ENCODE data around the gene RBSN.

The RBSN gene

GRCh38 chr3:15094187-15094875, 4.6 kb downstream of the RBSN start:
- Histone ChIP-seq H3K36me3 (ENCODE audit: control insufficient read depth, insufficient read depth, low read length) (peaks cover 4% of the 10 kb centered on the region), H3K9me3 (ENCODE audit: control insufficient read depth, low read length) (no peaks in the 10 kb centered on the region), H3K4me3 (ENCODE audit: low read length) (no peak overlapping the region), H3K27me3 (ENCODE audit: control insufficient read depth, insufficient read depth, low read length) (no peaks in the 10 kb centered on the region), H3K9ac (ENCODE audit: low read length) (no peak overlapping the region), H3K4me1 (ENCODE audit: control insufficient read depth, insufficient read depth, low read length) (peaks cover 8% of the 10 kb centered on the region)

DNA sequence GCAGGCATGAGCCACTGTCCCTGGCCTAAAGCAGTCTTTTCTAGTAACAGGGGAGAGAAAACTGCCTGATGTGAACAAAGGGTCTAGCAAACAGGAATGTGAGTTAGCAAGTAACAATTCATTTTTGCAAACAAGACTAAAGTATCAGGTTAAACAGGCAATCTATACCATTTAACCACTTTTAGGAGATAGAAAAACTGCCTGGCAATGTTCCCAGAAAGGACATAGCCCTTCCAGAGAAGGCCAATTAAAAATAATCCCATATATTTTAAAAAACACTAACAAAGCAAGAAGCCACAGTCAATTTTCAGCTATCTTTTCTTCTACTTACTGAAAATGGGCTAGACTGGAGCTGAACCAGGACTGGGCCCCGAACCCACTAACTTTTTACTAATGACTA, 6.3 kb downstream of the RBSN start:
- no peaks in the 10 kb centered on the region for H3K9me3 ChIP-seq (ENCODE audit: control insufficient read depth, low read length)
- no peak overlapping the region for H3K9ac ChIP-seq (ENCODE audit: low read length)
- no peak overlapping the region for H3K4me3 ChIP-seq (ENCODE audit: low read length)
- no peaks in the 10 kb centered on the region for H3K27me3 ChIP-seq (ENCODE audit: control insufficient read depth, insufficient read depth, low read length)
- peaks cover 4% of the 10 kb centered on the region for H3K36me3 ChIP-seq (ENCODE audit: control insufficient read depth, insufficient read depth, low read length)
- peaks cover 3% of the 10 kb centered on the region for H3K4me1 ChIP-seq (ENCODE audit: control insufficient read depth, insufficient read depth, low read length)

DNA sequence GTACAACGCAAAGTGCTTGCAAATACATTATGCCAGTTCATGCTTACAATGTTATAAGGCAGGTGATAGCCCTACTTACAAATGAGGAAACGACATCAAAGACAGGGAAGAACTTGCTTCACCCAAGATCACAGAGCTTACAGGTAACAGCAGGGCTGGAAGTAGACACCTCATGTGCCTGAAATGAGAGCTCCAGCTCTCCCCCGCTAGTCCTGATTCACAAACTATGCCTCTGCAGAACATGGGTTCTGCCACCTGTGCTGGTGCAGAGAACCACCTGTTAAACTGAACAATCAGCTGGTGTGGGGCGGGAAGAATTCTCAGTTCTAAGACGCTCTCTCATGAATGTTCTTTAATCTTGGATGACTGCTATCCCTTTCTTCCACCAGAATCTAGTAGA, 7.4 kb downstream of the RBSN start:
- Histone ChIP-seq H3K27me3 (ENCODE audit: control insufficient read depth, insufficient read depth, low read length) (no peaks in the 10 kb centered on the region), H3K4me3 (ENCODE audit: low read length) (no peak overlapping the region), H3K9me3 (ENCODE audit: control insufficient read depth, low read length) (no peaks in the 10 kb centered on the region), H3K9ac (ENCODE audit: low read length) (no peak overlapping the region), H3K36me3 (ENCODE audit: control insufficient read depth, insufficient read depth, low read length) (peaks cover 4% of the 10 kb centered on the region), H3K4me1 (ENCODE audit: control insufficient read depth, insufficient read depth, low read length) (no peaks in the 10 kb centered on the region)

- H3K9ac ChIP-seq (ENCODE audit: low read length): no peak overlapping the region
- no peak overlapping the region for H3K4me3 ChIP-seq (ENCODE audit: low read length)
- H3K27me3 ChIP-seq (ENCODE audit: control insufficient read depth, insufficient read depth, low read length): no peaks in the 10 kb centered on the region
- no peaks in the 10 kb centered on the region for H3K4me1 ChIP-seq (ENCODE audit: control insufficient read depth, insufficient read depth, low read length)
- H3K9me3 ChIP-seq (ENCODE audit: control insufficient read depth, low read length): no peaks in the 10 kb centered on the region
- peaks cover 8% of the 10 kb centered on the region for H3K36me3 ChIP-seq (ENCODE audit: control insufficient read depth, insufficient read depth, low read length)
Measured at GRCh38 chr3:15089201-15089600, 9.7 kb downstream of the RBSN start.

- H3K4me3 ChIP-seq (ENCODE audit: low read length): no peak overlapping the region
- H3K36me3 ChIP-seq (ENCODE audit: control insufficient read depth, insufficient read depth, low read length): peaks cover 16% of the 10 kb centered on the region
- no peaks in the 10 kb centered on the region for H3K9me3 ChIP-seq (ENCODE audit: control insufficient read depth, low read length)
- H3K4me1 ChIP-seq (ENCODE audit: control insufficient read depth, insufficient read depth, low read length): no peaks in the 10 kb centered on the region
- no peaks in the 10 kb centered on the region for H3K27me3 ChIP-seq (ENCODE audit: control insufficient read depth, insufficient read depth, low read length)
- H3K9ac ChIP-seq (ENCODE audit: low read length): no peak overlapping the region
Measured at GRCh38 chr3:15086699-15087098, 12.2 kb downstream of the RBSN start.

GRCh38 chr3:15086263-15086662, 12.7 kb downstream of the RBSN start:
- Histone ChIP-seq H3K36me3 (ENCODE audit: control insufficient read depth, insufficient read depth, low read length) (peaks cover 16% of the 10 kb centered on the region), H3K9me3 (ENCODE audit: control insufficient read depth, low read length) (no peaks in the 10 kb centered on the region), H3K4me3 (ENCODE audit: low read length) (no peak overlapping the region), H3K9ac (ENCODE audit: low read length) (no peak overlapping the region), H3K4me1 (ENCODE audit: control insufficient read depth, insufficient read depth, low read length) (no peaks in the 10 kb centered on the region), H3K27me3 (ENCODE audit: control insufficient read depth, insufficient read depth, low read length) (no peaks in the 10 kb centered on the region)

- Histone ChIP-seq H3K9me3 (ENCODE audit: control insufficient read depth, low read length) (no peaks in the 10 kb centered on the region), H3K36me3 (ENCODE audit: control insufficient read depth, insufficient read depth, low read length) (peaks cover 20% of the 10 kb centered on the region), H3K4me1 (ENCODE audit: control insufficient read depth, insufficient read depth, low read length) (no peaks in the 10 kb centered on the region), H3K4me3 (ENCODE audit: low read length) (no peak overlapping the region), H3K9ac (ENCODE audit: low read length) (no peak overlapping the region), H3K27me3 (ENCODE audit: control insufficient read depth, insufficient read depth, low read length) (no peaks in the 10 kb centered on the region)
Measured at GRCh38 chr3:15083252-15083651, 15.7 kb downstream of the RBSN start.

- H3K9me3 ChIP-seq (ENCODE audit: control insufficient read depth, low read length): no peaks in the 10 kb centered on the region
- no peak overlapping the region for H3K9ac ChIP-seq (ENCODE audit: low read length)
- no peak overlapping the region for H3K4me3 ChIP-seq (ENCODE audit: low read length)
- peaks cover 20% of the 10 kb centered on the region for H3K36me3 ChIP-seq (ENCODE audit: control insufficient read depth, insufficient read depth, low read length)
- no peaks in the 10 kb centered on the region for H3K4me1 ChIP-seq (ENCODE audit: control insufficient read depth, insufficient read depth, low read length)
- no peaks in the 10 kb centered on the region for H3K27me3 ChIP-seq (ENCODE audit: control insufficient read depth, insufficient read depth, low read length)
Measured at GRCh38 chr3:15081960-15082664, 16.8 kb downstream of the RBSN start.

GRCh38 chr3:15079091-15079490, 19.9 kb downstream of the RBSN start:
- H3K4me3 ChIP-seq (ENCODE audit: low read length): no peak overlapping the region
- peaks cover 14% of the 10 kb centered on the region for H3K36me3 ChIP-seq (ENCODE audit: control insufficient read depth, insufficient read depth, low read length)
- no peaks in the 10 kb centered on the region for H3K9me3 ChIP-seq (ENCODE audit: control insufficient read depth, low read length)
- no peaks in the 10 kb centered on the region for H3K4me1 ChIP-seq (ENCODE audit: control insufficient read depth, insufficient read depth, low read length)
- H3K9ac ChIP-seq (ENCODE audit: low read length): no peak overlapping the region
- no peaks in the 10 kb centered on the region for H3K27me3 ChIP-seq (ENCODE audit: control insufficient read depth, insufficient read depth, low read length)

DNA sequence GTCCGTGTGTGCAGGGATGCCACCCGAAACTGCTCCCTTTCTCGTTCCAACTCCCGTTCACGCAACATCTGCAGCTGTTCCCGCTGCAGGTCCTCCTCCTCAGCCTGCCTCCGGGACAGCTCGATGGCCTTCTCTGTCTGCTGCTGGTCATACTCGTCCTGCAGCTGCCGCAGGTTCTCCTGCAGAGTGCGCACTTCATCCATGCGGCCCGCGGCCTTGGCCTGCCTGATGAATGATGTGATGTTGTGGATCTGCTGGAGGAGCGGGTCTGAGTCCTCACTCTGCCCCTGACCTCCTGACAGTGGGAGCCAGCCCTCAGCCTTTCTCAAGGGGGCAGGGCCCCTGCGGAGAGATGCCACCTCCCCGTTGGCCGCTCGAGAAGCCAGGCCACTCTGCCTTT, 24.4 kb downstream of the RBSN start:
- Histone ChIP-seq H3K4me1 (ENCODE audit: control insufficient read depth, insufficient read depth, low read length) (no peaks in the 10 kb centered on the region), H3K27me3 (ENCODE audit: control insufficient read depth, insufficient read depth, low read length) (no peaks in the 10 kb centered on the region), H3K4me3 (ENCODE audit: low read length) (no peak overlapping the region), H3K36me3 (ENCODE audit: control insufficient read depth, insufficient read depth, low read length) (peaks cover 5% of the 10 kb centered on the region), H3K9ac (ENCODE audit: low read length) (no peak overlapping the region), H3K9me3 (ENCODE audit: control insufficient read depth, low read length) (no peaks in the 10 kb centered on the region)

DNA sequence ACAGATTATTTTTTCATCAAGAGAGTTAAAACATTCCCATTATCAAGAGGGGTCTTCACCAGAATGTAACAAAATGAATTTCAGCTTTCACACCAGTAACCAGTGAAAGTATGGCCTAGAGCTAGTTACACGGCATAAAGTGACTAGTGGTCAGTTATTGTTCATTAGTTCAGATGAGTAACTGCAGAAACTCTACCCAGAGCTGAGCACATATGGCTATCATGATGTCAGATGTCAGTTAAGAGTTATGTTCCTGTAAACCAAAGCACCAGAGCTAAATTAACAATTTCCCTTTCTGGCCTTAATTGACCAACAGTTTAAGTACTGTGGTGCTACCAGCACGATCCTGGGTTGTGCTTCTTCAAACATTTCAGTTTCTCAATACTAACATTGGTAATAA, 27.2 kb downstream of the RBSN start:
- Histone ChIP-seq H3K9ac (ENCODE audit: low read length) (no peak overlapping the region), H3K4me3 (ENCODE audit: low read length) (no peak overlapping the region), H3K4me1 (ENCODE audit: control insufficient read depth, insufficient read depth, low read length) (no peaks in the 10 kb centered on the region), H3K36me3 (ENCODE audit: control insufficient read depth, insufficient read depth, low read length) (no peaks in the 10 kb centered on the region), H3K9me3 (ENCODE audit: control insufficient read depth, low read length) (no peaks in the 10 kb centered on the region), H3K27me3 (ENCODE audit: control insufficient read depth, insufficient read depth, low read length) (no peaks in the 10 kb centered on the region)

DNA sequence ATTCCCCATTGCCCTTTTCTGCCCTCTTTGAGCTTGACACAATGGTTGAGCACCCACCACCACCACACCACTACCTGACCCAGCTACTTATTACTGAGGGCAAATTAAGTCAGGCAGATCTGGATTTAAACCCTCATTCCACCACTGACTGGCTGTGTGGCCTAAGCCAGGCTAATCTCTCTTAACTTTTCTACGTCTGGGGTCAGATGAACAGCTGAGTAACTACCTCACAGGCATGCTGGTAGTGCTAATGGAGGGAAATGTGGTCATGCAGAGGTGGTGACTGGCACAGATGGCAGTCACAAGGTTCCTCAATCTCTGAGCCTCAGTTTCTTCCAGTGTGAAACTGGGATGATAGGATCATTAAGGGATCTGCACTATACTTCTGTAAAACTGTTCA, 29.5 kb downstream of the RBSN start:
- no peaks in the 10 kb centered on the region for H3K4me1 ChIP-seq (ENCODE audit: control insufficient read depth, insufficient read depth, low read length)
- H3K9ac ChIP-seq (ENCODE audit: low read length): no peak overlapping the region
- no peak overlapping the region for H3K4me3 ChIP-seq (ENCODE audit: low read length)
- no peaks in the 10 kb centered on the region for H3K9me3 ChIP-seq (ENCODE audit: control insufficient read depth, low read length)
- H3K36me3 ChIP-seq (ENCODE audit: control insufficient read depth, insufficient read depth, low read length): no peaks in the 10 kb centered on the region
- no peaks in the 10 kb centered on the region for H3K27me3 ChIP-seq (ENCODE audit: control insufficient read depth, insufficient read depth, low read length)
